ENCODE data around the gene DMXL1. TPM values are rescaled to one million over a fixed set of nuclear protein-coding genes. Genes with fewer than 3 reads are reported as not detected.

The DMXL1 gene
- total RNA-seq, 6 experiments from 2014 or later: 19.1 to 25.6 (median 22.9) TPM

DNA sequence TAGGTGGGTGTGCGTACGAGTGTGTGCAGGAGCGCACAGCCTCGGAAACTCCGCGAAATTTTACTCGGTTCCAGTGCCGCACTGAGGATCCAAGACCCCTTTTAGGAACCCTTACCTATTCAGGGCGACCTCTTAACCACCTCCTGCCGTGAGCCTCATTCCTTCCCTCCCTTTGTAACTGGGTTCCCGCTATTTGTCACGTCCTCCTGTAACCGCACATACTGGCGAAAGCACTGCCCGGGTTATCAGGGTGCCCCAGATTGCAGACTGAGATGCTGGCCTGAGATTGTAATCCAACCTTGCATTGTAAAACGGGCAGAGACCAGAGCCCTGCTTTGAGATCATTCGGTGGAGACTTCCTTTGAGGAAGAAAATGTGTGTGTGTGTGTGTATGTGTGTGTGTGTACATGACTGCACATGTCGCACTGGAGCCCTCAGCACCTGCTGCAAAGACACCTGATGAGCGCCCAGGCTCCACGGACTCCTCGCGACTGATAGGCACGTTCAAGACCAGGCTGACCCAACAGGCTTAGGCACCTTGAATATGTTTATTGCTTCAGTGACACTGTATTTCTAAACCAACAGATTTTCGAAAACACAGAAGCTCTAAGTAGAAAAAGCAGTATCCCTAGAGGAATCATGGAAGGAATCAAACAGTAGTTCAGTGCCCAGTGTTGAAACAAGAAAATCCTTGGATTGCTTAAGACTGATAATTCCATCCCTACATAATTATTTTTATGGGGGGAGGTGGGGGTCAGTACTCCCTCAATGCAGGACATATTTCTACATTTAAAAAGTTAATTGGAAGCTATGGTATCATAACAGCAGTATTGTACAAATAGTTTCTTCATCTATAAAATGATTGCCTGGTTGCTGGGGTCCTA, 198.4 kb downstream of the DMXL1 start:
- Histone ChIP-seq H3K4me1 (peaks cover 0 to 5% (median 0%) of the 10 kb centered on the region in 4 donors), H3K9me3 (no peaks in the 10 kb centered on the region), H3K4me3 (peak overlapping the region; percentile 48 to 77 (median 76)), H3K27ac (peak overlapping the region; percentile 75 to 81 (median 77)), H3K27me3 (no peaks in the 10 kb centered on the region), H3K36me3 (no peaks in the 10 kb centered on the region)
- intact Hi-C loops (cut with DNase I): no loop called here
- peak in 2 of 3 donors; percentile 48 to 64 for DNase-seq
- ATAC-seq: peak in 3 of 4 donors; percentile 0 to 10 (median 4)
- no peak for TF ChIP-seq POLR2A (IDR thresholded peaks at IDR 0.05)
- TF ChIP-seq, protein P1, sequence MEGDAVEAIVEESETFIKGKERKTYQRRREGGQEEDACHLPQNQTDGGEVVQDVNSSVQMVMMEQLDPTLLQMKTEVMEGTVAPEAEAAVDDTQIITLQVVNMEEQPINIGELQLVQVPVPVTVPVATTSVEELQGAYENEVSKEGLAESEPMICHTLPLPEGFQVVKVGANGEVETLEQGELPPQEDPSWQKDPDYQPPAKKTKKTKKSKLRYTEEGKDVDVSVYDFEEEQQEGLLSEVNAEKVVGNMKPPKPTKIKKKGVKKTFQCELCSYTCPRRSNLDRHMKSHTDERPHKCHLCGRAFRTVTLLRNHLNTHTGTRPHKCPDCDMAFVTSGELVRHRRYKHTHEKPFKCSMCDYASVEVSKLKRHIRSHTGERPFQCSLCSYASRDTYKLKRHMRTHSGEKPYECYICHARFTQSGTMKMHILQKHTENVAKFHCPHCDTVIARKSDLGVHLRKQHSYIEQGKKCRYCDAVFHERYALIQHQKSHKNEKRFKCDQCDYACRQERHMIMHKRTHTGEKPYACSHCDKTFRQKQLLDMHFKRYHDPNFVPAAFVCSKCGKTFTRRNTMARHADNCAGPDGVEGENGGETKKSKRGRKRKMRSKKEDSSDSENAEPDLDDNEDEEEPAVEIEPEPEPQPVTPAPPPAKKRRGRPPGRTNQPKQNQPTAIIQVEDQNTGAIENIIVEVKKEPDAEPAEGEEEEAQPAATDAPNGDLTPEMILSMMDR (IDR thresholded peaks at IDR 0.05): no peak
- WGBS (ENCODE audit: insufficient coverage, low coverage, low lambda C conversion rate, missing lambda C conversion rate): 7% methylated on average over 23 of the region's 24 CpGs

DNA sequence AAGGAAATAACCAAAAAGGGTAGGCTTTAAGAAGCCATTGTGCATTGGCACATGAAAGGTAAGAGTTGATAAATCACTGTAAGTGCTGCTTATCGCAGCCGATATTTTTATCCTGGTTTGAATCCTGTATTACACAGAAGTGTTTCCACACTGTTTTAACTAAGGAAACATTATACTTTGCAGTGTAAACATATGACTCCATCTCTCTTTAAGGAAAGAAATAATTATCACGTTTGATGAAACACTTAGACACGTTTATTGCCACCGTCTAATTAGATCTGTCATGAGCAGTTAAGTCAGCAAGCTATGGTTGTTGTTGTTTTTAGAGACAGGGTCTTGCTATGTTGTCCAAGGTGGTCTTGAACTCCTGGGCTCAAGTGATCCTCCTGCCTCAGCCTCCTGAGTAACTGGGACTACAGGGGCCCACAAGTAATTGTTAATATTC, 199.3 kb downstream of the DMXL1 start:
- no peak overlapping the region for H3K27ac ChIP-seq
- TF ChIP-seq, protein P1 (IDR thresholded peaks at IDR 0.05): no peak
- no peak for TF ChIP-seq POLR2A (IDR thresholded peaks at IDR 0.05)
- H3K4me1 ChIP-seq: peaks cover 0 to 5% (median 0%) of the 10 kb centered on the region in 4 donors

DNA sequence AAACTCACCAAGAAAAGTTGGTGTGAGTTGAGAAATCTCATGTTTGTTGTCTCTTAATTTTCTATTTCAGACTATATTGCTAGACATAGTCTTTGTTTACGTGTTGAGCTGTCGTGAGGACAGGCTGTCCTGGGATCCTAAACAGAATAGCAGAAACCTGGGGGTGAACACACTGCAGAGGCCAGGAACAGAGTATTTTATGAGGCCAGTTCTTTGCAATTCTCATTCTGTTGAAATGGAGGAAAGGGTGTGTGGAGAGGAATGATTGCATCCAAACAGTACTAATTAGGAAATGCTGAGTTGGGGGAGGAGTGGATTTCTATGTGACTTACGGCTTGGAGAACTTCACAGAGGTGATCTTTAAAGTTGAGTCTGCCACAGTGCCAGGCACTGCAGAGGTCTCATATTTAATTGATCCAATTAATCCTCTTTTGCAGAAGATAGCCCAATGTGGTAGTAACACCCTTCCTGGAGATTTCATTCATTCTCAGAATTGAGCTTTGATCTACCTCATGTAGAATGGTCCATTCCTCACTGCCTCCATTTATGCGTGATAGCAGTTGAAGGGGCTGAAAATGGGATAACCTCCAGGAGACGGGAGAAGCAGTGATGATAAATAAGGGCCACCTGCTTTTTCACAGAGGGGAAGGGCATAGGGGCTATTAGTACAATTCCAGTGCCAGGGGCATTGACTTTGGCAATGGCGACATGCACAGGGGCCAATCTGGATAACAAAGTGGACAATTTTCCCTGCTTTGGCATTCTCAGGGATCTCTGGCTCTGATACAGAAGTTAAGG, 200.3 kb downstream of the DMXL1 start:
- Histone ChIP-seq H3K27me3 (no peaks in the 10 kb centered on the region), H3K4me1 (peaks cover 0 to 5% (median 0%) of the 10 kb centered on the region in 4 donors), H3K27ac (no peak overlapping the region), H3K4me3 (no peak overlapping the region), H3K9me3 (no peaks in the 10 kb centered on the region), H3K36me3 (no peaks in the 10 kb centered on the region)
- no peak for TF ChIP-seq POLR2A (IDR thresholded peaks at IDR 0.05)
- no peak for DNase-seq
- ATAC-seq: no peak
- 70% methylated on average over 6 of the region's 6 CpGs for WGBS (ENCODE audit: insufficient coverage, low coverage, low lambda C conversion rate, missing lambda C conversion rate)
- intact Hi-C loops (cut with DNase I): no loop called here

More for the DNA sequence above, 199.3 kb downstream of the DMXL1 start:
- intact Hi-C loops (cut with DNase I): no loop called here
- ATAC-seq (no peak), DNase-seq (no peak)
- WGBS (ENCODE audit: insufficient coverage, low coverage, low lambda C conversion rate, missing lambda C conversion rate): 66% methylated on average over 5 of the region's 5 CpGs
- Histone ChIP-seq H3K27me3 (no peaks in the 10 kb centered on the region), H3K36me3 (no peaks in the 10 kb centered on the region), H3K4me3 (no peak overlapping the region), H3K9me3 (no peaks in the 10 kb centered on the region)

DNA sequence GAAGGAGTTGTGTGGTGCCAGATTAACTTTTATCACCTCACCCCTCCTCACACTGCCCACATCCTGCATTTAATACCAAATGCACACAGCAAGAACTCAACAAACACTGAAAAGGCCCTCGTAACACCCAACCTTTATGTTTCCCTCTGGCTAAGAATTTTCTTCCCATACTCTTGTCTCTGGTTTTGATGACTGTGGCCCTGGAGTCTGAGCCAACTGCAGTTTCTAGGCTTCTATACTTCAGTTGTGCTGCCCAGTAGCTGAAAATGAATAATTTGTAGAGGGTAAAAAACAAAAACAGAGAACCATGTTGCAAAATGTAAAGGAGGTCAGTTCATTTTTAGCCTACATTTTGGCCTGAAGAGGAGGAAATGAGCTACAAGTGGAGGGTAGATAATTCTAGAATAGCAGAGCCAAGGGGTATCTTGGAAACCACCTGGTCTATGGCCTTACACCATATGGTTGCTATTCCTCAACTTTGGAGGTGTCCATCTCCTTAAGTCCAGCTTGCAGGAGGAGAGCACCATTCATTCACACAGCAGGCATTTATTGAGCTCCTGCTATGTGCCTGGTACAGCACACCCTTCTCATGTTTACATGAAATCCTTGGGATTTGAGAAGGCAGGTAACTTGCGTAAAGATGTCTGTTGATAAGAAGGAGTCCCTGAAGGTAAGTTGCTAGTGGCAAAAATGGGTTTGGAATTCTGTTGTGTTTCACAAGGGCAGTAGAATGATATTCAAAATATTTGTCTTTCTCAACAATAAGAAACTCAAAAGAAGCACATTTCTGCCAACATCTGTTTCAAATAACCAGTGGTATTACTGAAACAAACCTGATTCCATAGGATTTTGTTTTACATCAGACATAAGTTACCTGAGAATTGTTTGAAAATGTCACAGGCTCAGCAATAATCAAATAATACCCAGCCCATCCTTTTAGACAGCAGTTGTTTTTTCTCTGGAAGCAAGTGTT, 201.2 kb downstream of the DMXL1 start:
- no peak for TF ChIP-seq POLR2A (IDR thresholded peaks at IDR 0.05)
- TF ChIP-seq, protein P1 (IDR thresholded peaks at IDR 0.05): no peak
- Histone ChIP-seq H3K4me1 (peaks cover 0 to 5% (median 0%) of the 10 kb centered on the region in 4 donors), H3K27ac (no peak overlapping the region), H3K36me3 (no peaks in the 10 kb centered on the region), H3K27me3 (no peaks in the 10 kb centered on the region), H3K9me3 (no peaks in the 10 kb centered on the region), H3K4me3 (no peak overlapping the region)
- intact Hi-C loops (cut with DNase I): no loop called here
- no peak for ATAC-seq
- DNase-seq: no peak
- WGBS (ENCODE audit: insufficient coverage, low coverage, low lambda C conversion rate, missing lambda C conversion rate): 89% methylated on average over 2 of the region's 2 CpGs
